ENCODE results near the gene DMRT1.

DMRT1 gene

DNA sequence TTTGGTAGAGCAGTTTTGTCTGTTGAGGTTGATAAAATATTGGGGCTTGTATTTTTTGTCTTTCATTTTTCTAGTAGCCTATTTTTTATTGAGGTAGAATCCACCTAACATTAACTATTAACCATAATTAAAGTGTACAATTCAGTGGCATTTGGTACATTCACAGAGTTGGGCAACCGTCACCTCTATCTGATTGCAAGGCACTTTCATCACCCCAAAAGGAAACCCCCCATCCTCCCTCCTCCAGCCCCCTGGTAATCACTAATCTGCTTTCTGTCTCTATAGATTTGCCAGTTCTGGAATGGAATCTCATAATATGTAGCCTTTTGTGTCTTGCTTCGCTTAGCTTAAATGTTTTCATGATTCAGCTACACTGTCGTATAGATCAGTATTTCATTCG lies 79.4 kb downstream of the DMRT1 start:
- DNase-seq (ENCODE audit: low read depth in 1 of 2, low spot score in 1 of 2): no peak

DNA sequence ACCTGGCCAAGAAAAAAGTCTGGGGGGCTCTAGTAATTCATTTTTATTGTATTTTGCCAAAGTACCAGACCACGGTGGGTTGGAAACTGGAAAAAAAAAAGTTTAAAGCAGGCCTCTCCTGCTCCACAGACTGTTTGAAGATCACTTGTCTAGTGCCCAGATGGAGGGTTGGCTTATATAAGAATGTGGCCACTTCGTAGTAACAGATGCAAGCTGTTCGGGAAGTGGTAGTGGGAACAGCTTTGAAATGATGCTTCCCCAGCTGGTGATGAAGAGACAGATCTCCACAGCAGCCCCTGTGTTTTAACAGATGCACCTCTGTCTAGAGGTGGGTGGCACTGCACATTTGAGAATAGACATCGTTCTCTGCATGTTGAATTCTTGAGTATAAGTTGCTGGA lies 80.7 kb downstream of the DMRT1 start:
- DNase-seq (ENCODE audit: low read depth in 1 of 2, low spot score in 1 of 2): no peak

DNA sequence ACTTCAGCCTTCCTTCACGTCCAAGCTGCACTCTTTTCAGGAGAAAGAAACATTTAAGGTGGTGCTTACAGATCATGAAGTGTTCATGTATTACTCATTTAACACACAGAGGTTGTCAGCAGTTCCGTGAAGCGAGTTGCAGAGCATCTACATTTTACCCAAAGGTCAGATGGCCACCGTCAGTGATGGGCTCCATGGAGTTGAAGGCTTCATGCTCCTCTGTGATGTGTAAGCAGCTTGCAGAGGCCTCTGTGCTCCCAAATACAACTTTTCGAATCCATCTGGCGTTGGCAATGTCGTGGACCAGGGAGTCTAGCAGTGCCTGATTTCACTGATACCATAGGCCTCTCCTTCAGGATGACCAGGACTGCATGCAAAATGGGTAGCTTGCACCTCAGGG lies 81.2 kb downstream of the DMRT1 start:
- no peak for DNase-seq (ENCODE audit: low read depth in 1 of 2, low spot score in 1 of 2)

DNA sequence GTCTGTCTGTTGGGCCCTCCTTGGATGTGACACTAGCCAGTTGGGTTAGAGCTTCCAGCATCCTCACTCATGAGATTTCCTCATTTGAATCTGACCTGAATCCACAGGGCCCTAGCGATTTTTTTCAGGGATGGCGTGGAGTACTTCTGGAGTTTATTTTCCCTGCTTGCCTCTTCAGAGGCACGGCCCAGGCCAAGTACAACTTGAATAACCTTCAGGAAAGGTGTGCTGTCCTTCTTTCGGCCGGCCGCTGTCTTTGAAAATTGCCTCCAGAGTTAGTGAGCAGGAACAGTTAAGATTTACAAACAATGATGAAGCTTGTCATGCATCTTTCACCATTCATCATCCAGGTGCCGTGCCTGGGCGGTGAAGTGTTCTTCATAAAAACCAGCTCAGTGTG lies 85.5 kb downstream of the DMRT1 start:
- DNase-seq (ENCODE audit: low read depth in 1 of 2, low spot score in 1 of 2): no peak

DNA sequence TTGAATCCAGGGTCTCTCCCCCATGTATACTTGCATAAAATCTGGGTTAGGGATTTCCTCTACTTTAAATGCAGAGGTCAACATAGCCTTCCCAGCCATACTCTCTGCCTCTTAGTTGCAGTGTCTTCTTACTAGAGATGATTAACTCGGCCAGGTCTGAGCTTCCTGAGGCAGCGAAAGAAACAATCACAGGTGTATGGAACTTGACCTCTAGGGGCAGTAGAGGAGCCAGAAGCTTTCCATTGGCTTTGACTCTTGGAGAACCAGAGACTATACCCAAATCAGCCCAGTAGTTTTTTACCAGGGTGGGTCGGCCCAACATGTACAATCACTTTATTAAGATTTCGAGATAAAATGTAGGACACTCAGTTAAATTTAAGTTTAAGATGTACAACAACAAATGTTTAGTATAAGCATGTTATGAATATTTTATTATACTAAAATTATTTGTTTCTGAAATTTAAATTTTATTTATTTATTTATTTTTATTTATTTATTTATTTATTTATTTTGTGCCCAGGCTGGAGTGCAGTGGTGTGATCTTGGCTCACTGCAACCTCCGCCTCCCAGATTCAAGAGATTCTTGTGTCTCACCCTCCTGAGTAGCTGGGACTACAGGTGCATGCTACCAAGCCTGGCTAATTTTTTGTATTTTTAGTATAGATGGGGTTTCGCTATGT lies 87.0 kb downstream of the DMRT1 start:
- no peak for DNase-seq (ENCODE audit: low read depth in 1 of 2, low spot score in 1 of 2)

- no peak for DNase-seq (ENCODE audit: low read depth in 1 of 2, low spot score in 1 of 2)
Measured at GRCh38 chr9:929719-930118, 88.2 kb downstream of the DMRT1 start.

- no peak for DNase-seq (ENCODE audit: low read depth in 1 of 2, low spot score in 1 of 2)
Measured at GRCh38 chr9:933356-933755, 91.9 kb downstream of the DMRT1 start.

GRCh38 chr9:935348-935965 lies 94.0 kb downstream of the DMRT1 start:
- no peak for DNase-seq (ENCODE audit: low read depth in 1 of 2, low spot score in 1 of 2)

DNA sequence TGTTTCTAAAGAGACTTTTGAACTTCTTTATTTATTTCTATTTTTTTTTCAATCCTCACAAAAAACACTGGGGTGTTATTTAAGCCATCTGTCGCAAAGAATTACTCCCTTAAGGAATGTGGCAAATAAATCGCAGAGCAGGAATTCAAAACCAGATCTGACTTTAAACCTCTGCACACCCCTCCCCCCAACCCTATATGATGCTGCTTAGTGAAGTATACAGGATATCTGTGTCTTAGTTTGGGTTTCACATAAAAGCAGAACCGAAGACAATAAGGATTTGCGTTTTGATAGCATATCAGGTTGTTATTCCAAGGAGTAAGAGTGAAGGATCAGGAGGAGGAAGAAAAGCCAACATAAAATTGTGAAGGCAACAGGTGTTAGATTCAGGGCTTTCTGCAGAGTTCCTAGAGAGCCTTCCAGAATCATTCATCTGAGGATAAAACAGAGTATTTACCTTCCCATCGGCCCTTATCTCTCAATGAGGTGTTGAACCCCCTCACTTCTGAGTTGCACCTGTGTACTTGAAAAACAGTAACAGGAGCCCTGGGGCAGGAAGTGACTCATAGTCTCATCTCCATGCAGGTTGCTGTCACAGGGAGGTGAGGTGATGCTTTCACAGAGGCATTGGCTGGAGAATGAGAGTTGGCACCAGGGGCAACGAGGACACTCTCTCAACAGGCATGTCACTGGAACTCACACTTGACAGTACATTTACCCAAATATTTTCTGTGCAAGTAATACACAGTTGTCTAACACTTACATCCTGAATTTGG lies 101.5 kb downstream of the DMRT1 start:
- DNase-seq (ENCODE audit: low read depth in 1 of 2, low spot score in 1 of 2): no peak

DNA sequence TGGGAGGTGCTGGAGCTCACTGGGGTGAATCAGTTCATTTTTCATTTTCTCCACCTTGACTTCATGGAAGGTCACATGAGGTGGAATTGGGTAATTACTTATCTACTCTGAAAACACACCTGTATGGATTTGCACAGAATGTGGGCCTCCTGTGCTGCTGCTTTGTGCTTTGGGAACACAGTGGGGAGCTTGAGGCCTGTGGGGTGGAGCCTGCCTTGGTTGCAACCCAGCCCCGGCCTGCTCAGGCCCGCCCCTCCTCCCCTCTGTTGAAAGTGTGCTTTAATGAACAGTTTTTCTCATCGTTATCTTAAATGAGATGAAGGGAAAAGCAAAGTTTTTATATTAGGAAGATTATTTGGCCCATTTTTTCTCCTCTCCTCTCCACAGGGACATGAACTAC lies 106.5 kb downstream of the DMRT1 start:
- DNase-seq (ENCODE audit: low read depth in 1 of 2, low spot score in 1 of 2): no peak

GRCh38 chr9:948497-948896 lies 107.0 kb downstream of the DMRT1 start:
- no peak for DNase-seq (ENCODE audit: low read depth in 1 of 2, low spot score in 1 of 2)

DNA sequence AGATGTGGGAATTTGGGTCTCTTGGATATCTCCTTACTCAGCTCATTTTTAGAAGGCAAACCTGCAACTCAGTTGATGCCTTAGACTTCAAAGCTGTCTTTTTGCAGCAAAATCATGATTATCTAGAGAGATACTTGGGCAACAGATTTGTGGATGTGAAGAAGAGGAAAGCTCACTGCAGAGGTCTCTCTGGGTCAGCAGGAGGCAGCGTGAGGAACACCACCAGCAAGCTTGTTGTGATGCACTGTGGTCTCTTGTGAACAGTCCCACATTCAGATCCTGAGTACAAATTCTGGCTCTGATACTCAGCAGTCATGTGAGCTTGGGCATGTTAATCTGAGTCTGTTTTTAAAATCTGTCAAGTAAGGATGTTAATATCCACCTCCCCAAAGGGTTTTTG lies 108.6 kb downstream of the DMRT1 start:
- no peak for DNase-seq (ENCODE audit: low read depth in 1 of 2, low spot score in 1 of 2)

GRCh38 chr9:952546-952945 lies 111.0 kb downstream of the DMRT1 start:
- DNase-seq (ENCODE audit: low read depth in 1 of 2, low spot score in 1 of 2): no peak

- no peak for DNase-seq (ENCODE audit: low read depth in 1 of 2, low spot score in 1 of 2)
Measured at GRCh38 chr9:959105-959504, 117.6 kb downstream of the DMRT1 start.

GRCh38 chr9:959914-960313 lies 118.4 kb downstream of the DMRT1 start:
- no peak for DNase-seq (ENCODE audit: low read depth in 1 of 2, low spot score in 1 of 2)

DNA sequence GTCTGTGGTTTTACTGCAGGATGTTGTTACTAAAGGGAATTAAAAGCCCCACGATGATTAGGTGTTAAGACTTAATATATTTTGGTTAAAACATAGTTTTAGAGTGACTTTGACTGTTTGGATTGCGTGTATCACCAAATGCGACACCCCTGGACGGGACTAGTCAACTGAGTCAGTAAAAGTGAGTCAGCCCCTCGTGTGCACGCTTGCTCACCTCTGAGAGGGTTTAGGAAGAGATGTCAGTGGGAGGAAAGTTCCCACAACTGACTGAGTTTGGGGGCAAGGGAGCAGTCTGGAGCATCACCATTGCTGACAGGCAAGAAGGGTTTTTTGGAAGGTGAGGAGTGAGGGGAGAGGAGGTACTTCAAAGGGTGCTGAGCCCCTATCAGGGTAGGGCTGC lies 120.5 kb downstream of the DMRT1 start:
- DNase-seq (ENCODE audit: low read depth in 1 of 2, low spot score in 1 of 2): no peak

- no peak for DNase-seq (ENCODE audit: low read depth in 1 of 2, low spot score in 1 of 2)
Measured at GRCh38 chr9:965497-965896, 124.0 kb downstream of the DMRT1 start.

DNA sequence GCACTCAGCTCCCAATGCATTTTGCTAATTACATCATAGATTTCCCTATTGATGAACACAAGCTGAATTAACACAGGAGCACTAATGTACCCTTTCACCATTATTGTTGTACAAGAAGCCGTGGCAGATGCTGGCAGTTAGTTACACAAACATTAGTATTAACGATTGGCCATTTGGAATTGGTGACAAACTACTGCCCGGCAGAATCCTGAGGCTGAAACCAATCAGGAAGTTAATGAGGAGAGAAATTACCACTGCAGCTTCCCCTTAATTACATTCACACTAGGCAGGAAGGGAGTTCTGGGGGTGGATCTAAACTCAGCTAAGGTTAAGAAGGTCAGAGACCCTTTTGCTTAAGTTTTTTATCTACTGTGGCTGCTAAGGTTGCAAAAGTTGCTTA lies 125.4 kb downstream of the DMRT1 start:
- DNase-seq (ENCODE audit: low read depth in 1 of 2, low spot score in 1 of 2): no peak

DNA sequence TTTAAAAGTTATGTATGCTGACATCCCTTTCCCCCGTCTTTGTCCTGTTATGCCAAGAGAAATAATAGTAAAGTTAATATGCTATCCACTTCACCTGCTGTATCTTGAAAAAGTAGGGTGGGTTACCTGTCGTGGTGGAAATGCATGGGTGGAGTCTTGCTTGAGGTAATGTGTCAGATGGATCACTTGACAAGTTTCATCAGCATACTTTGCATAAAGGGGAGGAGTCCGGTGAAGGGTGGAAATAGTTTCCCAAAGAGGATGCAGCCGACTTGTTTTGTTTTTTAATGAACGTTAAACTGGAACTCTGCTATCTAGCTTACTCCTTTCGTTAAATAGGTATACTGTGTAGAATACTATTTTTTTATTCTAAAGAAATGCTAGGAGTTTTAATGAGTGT lies 125.9 kb downstream of the DMRT1 start:
- DNase-seq (ENCODE audit: low read depth in 1 of 2, low spot score in 1 of 2): no peak

- DNase-seq (ENCODE audit: low read depth in 1 of 2, low spot score in 1 of 2): no peak
Measured at GRCh38 chr9:967903-968641, 126.6 kb downstream of the DMRT1 start.

- no peak for DNase-seq (ENCODE audit: low read depth in 1 of 2, low spot score in 1 of 2)
Measured at GRCh38 chr9:969310-970150, 128.0 kb downstream of the DMRT1 start.

Measured in stimulated activated CD4-positive, alpha-beta T cell treated with anti-CD3 and anti-CD28 coated beads, Interleukin-15, amount 100 ng/mL, for 1 hour (primary cell).